Stimulated activated CD4-positive, alpha-beta T cell treated with anti-CD3 and anti-CD28 coated beads, TNF-alpha, amount 100 ng/mL, for 4 hours (primary cell): Measurements from ENCODE around the gene GPR45.
"Not testable (repeated sequence)": the region's sequence is repeated elsewhere in the genome, so short reads cannot be mapped to it uniquely, and the experiment has no call there.

Experiments used
- DNase-seq, 3 experiments: peaks; one replicate each; pipeline ENCODE4 v3.0.0-alpha.2; 2020; ENCODE audit warnings: low read depth in 3 of 3

Gene GPR45, protein sequence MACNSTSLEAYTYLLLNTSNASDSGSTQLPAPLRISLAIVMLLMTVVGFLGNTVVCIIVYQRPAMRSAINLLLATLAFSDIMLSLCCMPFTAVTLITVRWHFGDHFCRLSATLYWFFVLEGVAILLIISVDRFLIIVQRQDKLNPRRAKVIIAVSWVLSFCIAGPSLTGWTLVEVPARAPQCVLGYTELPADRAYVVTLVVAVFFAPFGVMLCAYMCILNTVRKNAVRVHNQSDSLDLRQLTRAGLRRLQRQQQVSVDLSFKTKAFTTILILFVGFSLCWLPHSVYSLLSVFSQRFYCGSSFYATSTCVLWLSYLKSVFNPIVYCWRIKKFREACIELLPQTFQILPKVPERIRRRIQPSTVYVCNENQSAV

DNA sequence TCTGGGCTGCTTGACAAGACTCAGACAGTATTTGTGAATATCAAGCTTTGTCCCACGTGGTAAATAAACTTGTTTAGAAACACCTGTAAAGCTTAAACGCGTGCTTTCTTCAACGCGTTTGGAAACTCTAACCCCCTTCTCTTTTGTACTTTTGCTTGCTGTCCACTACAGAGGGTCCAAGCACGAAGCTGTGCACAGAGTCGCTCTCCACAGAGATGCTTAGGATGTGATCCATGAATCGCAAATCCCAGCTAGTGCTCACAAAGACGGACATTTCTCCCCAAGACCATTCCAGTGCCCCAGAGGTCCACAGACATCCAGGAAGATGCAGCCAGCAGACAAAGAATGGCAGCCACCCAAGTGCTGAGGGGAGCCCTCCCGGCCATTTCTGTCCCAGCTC, at the start of gene GPR45:
GPR45 (plus strand) TSS at position 301 of the 400 bp plus-strand sequence. CDS start 116 bp downstream, outside the sequence.
- DNase-seq = no peak

- no peak for DNase-seq
Observed at GRCh38 chr2:105194022-105194675, 47.4 kb upstream of the GPR45 start.

GRCh38 chr2:105196651-105197050, 44.9 kb upstream of the GPR45 start:
- no peak for DNase-seq

DNA sequence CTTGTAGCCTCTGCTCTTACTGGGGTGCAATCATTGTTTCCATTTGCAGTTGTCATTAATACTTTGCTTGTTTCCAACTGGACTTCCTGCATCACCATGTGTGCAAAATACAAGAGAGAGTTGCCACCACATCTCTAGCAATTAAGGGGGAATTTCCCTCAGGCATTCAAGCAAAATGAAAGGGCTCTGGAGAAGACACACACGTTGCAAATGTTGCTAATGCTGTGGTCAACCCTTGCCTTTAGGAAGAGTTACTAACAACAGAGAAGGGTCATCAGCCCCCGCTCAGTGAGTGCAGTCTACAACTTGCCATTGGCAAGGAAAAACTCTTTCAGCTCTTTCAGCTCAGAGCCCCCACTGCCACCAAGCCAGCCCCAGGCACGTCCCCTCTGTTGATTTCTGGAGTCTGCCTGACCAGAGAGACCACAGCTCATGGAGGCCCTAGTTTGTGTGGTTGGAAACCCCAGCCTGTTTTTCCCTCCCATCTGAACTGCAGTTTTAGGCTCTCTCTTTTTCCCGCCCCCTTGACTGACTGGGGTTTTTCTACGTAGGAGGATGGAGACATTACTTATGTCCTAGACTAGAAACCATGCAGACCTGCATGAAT, 25.9 kb upstream of the GPR45 start:
- no peak for DNase-seq

DNA sequence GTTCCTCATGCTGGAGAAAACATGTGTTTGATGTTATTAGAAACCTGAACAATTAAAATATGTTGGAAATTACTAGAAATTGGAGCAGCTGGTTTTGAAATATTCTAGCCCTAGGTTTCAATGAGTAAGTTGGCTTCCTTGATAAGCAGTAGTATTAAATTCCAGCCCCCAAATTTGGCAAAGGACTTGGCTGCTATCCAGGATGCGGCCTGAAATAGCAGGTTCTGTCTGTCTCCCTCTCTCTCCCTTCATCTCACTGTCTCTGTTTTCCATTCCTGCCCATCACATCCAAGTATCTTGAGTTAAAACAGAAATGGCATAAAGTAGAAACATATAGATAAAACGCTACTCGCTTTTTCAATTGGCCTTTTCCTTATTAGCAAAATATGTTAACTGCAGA, 20.9 kb upstream of the GPR45 start:
- no peak for DNase-seq

- no peak for DNase-seq
Observed at GRCh38 chr2:105224444-105224843, 17.1 kb upstream of the GPR45 start.

GRCh38 chr2:105231232-105231619, 10.3 kb upstream of the GPR45 start:
- DNase-seq = no peak

GRCh38 chr2:105235388-105236059, 6.0 kb upstream of the GPR45 start:
- peak; percentile 27 to 50 (median 27) for DNase-seq

DNA sequence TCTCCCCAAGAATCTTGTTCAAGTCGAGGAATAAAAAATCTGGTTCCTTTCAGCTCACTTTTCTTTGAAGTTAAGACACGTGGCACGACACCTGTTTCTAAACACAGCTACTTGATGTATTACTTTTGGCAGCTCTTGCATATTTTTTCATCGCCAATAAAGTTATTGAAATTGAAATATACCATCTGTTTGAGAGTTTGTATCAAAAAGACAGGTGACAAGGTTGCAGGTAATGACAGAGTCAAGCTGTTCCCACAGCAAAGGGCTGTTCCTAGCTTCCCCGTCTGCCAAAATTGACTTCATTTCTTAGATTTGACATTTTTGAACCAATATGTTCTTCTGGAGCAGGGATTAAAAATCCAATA, 5.5 kb upstream of the GPR45 start:
- DNase-seq = no peak

DNA sequence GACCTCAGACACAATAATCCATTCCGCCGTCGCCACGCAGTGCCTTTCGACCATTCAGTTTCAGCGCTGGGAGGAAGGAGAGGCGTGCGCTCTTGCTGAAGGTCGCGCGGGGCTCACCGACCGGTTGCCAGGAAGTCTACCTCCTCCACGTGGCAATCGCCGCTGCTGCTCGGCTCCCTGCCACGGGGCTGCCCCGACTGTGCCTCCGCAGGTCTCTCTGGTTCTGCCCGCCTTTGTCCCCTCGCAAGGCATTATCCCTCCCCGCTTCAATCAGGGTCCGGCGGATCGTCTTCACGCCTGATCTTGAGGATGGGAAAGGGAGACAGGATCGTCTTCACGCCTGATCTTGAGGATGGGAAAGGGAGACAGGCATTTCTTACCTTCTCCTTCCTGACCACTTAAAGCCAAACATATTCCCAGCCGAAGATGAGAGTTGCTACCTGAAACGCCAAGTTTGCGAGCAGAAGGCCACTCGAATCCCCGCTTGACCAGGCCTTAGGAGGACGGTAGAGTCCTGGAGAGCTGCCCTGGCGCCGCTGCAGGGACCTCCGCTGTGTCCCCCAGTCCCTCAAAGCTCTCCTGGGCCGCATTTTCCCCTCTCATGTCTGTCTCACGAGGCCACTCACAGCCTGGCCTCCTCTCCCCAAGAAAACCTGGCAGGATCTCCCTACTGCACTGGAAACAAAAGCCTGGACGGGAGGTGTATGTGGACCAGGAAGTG, 4.3 kb upstream of the GPR45 start:
- peak in 2 of 3 experiments; percentile 3 to 10 for DNase-seq

- DNase-seq = no peak
Observed at GRCh38 chr2:105238664-105239240, 2.8 kb upstream of the GPR45 start.

GRCh38 chr2:105239924-105240323, 1.6 kb upstream of the GPR45 start:
- DNase-seq = no peak

- DNase-seq = no peak
Observed at GRCh38 chr2:105242286-105242993, 897 bp downstream of the GPR45 start.

GRCh38 chr2:105243961-105244360, 2.4 kb downstream of the GPR45 start:
- DNase-seq = no peak

DNA sequence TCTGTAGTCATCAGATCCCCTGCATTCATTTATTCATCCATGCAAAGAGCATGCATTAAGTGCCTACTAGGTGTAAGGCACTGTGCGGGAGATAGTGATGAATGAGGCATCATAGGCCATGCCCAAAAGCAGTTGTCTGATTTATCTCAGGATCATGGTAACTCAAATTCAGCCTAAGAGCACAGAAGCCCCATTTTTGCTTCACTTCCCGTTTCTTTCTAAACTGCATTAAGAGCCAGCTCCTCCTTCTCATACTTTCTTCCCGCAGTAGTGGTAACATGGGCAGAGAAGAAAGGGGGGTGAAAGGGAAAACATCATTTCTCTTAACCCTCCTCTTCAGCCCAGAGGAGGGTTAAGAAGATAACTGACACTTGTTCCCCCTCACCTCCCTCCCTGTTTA, 2.9 kb downstream of the GPR45 start:
- DNase-seq = no peak

DNA sequence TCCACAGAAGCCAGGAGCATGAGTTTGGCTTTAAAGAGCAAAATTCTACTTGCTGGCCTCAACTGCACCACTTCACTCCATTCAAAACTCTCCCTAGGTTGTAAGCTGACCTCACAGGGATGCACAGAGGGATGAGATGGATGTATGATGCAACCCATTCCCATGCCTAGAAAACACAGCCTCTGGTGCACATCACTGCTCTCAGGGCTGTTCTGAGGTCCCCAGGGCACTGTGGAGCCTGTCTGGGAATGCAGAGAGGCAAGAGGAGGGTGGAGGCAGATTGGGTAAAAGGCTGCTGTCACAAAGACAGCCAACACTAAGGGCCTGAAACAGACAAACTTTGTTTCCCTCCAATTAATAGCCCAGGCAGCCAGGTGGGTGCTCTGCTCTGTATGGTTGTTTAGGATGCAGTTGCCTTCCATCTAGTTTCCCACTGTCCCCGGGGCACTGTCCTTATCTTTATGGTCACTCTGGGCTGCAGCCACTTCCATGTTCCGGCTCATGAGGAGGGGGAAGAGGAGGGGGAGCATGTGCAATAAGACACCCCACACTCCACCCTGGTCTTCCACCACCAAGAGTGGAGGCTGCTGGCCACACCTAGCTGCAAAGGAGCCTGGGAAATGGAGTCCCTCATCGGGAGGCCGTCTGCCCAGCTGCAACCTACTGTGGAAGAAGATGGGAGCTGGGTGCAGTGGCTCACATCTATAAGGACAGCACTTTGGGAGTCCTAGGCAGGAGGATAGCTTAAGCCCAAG, 7.0 kb downstream of the GPR45 start:
- DNase-seq = no peak

DNA sequence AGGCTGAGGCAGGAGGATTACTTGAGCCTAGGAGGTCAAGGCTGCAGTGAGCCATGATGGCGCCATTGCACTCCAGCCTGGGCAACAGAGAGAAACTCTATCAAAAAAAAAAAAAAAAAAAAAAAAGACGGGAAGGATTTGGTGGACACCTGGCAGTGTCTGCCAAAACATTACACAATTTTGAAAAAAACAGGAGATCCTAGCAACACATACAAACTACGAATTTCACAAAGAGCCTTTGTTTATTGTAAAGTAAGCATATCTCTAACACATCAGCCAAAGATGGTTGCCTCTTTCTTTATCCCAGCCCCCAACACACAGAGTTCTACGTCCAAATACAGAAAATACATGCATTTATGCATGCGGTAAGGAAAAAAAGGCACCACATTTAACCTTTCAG, 7.6 kb downstream of the GPR45 start:
- DNase-seq = no peak

DNA sequence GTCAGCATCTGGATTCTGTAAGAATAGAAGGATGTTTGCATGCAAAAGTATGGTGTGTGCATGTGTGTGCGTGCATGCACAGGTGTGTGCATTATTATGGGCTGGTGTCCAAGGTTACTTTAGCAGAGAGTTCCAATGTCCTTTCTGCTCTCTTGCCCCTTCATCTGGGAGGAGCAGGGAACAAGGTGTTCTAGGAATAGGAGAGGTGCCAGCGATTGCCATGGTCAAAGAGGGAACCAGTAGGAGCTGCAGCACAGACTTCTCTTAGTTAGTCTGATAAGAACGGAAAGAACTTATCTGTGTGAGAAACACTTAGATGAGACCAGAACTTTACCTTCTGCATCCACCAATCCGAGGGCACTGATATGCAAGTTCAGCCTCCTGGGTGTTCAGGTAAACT, 8.3 kb downstream of the GPR45 start:
- no peak for DNase-seq

DNA sequence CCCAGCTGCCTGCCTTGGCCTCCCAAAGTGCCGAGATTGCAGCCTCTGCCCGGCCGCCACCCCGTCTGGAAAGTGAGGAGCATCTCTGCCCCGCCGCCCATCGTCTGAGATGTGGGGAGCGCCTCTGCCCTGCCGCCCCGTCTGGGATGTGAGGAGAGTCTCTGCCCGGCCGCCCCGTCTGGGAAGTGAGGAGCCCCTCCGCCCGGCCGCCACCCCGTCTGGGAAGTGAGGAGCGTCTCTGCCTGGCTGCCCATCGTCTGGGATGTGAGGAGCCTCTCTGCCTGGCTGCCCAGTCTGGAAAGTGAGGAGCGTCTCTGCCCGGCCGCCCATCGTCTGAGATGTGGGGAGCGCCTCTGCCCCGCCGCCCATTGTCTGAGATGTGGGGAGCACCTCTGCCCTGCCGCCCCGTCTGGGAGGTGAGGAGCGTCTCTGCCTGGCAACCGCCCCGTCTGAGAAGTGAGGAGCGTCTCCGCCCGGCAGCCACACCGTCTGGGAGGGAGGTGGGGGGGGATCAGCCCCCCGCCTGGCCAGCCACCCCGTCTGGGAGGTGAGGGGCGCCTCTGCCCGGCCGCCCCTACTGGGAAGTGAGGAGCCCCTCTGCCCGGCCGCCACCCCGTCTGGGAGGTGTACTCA, 9.6 kb downstream of the GPR45 start:
- DNase-seq = not testable (repeated sequence)

GRCh38 chr2:105252271-105252670, 10.7 kb downstream of the GPR45 start:
- DNase-seq = no peak
